RWPE2 (cell line): ENCODE data around the gene ST8SIA4.

Source experiments
- ATAC-seq: fragments of 200-7000 bp; cut with Tn5 transposase; 3 replicates; pipeline ENCODE4 v1.9.1; 2021; ENCODE audit warnings: low read depth
- DNase-seq: peaks from one replicate; pipeline ENCODE4 v3.0.0-alpha.2; 2020; ENCODE audit warnings: low spot score
- H3K27ac ChIP-seq: fragments of 450-650 bp; 2 replicates; pipeline ENCODE4 v1.5.1; 2017; ENCODE audit warnings: mild to moderate bottlenecking; ENCODE audit not compliant: poor library complexity, severe bottlenecking
- H3K27me3 ChIP-seq: fragments of 250-450 bp; sonication (Bioruptor Pico); 2 replicates; pipeline ENCODE4 v1.5.1; 2021; ENCODE audit warnings: mild to moderate bottlenecking, moderate library complexity; ENCODE audit not compliant: insufficient read depth, poor library complexity, severe bottlenecking
- H3K36me3 ChIP-seq: fragments of 250-450 bp; sonication (Bioruptor Pico); 2 replicates; pipeline ENCODE4 v1.5.1; 2020; ENCODE audit warnings: low read depth, mild to moderate bottlenecking, moderate library complexity
- H3K4me1 ChIP-seq: fragments of 250-450 bp; sonication (Bioruptor Pico); 2 replicates; pipeline ENCODE4 v1.5.1; 2021; ENCODE audit warnings: mild to moderate bottlenecking, moderate library complexity; ENCODE audit not compliant: insufficient read depth, poor library complexity, severe bottlenecking
- H3K4me3 ChIP-seq: fragments of 250-450 bp; sonication (Bioruptor Pico); 2 replicates; pipeline ENCODE4 v1.5.1; 2021; ENCODE audit warnings: mild to moderate bottlenecking, moderate library complexity; ENCODE audit not compliant: severe bottlenecking
- H3K9me3 ChIP-seq: fragments of 250-450 bp; sonication (Bioruptor Pico); 2 replicates; pipeline ENCODE4 v1.5.1; 2021; ENCODE audit warnings: mild to moderate bottlenecking, moderate library complexity; ENCODE audit not compliant: severe bottlenecking
- TF ChIP-seq, protein P1 (sequence below): fragments of 450-650 bp; IDR thresholded peaks from one replicate; pipeline ENCODE4 v1.5.1; 2017; ENCODE audit warnings: mild to moderate bottlenecking, moderate library complexity; ENCODE audit not compliant: poor library complexity, severe bottlenecking

Gene ST8SIA4

DNA sequence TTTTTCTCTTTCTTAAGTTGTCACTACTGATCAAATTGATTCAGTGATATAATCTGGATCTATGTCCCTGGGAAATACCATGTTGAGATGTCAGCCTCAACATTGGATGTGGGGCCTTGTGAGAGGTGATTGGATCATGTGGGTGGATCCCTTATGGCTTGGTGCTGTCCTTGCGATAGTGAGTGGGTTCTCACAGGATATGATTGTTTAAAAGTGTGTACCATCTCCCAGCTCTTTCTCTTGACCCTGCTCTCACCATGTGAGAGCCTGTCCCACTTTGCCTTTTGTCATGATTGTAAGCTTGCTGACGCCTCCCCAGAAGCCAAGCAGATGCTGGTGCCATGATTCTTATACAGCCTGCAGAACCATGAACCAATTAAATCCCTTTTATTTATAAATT is 68.6 kb downstream of the ST8SIA4 start:
- H3K4me3 ChIP-seq: no peak overlapping the region
- ATAC-seq (no peak), DNase-seq (no peak)
- H3K36me3 ChIP-seq: no peaks in the 10 kb centered on the region
- no peaks in the 10 kb centered on the region for H3K27me3 ChIP-seq
- no peaks in the 10 kb centered on the region for H3K4me1 ChIP-seq
- H3K9me3 ChIP-seq: no peaks in the 10 kb centered on the region
- TF ChIP-seq, protein P1, sequence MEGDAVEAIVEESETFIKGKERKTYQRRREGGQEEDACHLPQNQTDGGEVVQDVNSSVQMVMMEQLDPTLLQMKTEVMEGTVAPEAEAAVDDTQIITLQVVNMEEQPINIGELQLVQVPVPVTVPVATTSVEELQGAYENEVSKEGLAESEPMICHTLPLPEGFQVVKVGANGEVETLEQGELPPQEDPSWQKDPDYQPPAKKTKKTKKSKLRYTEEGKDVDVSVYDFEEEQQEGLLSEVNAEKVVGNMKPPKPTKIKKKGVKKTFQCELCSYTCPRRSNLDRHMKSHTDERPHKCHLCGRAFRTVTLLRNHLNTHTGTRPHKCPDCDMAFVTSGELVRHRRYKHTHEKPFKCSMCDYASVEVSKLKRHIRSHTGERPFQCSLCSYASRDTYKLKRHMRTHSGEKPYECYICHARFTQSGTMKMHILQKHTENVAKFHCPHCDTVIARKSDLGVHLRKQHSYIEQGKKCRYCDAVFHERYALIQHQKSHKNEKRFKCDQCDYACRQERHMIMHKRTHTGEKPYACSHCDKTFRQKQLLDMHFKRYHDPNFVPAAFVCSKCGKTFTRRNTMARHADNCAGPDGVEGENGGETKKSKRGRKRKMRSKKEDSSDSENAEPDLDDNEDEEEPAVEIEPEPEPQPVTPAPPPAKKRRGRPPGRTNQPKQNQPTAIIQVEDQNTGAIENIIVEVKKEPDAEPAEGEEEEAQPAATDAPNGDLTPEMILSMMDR: no peak
- no peak overlapping the region for H3K27ac ChIP-seq

DNA sequence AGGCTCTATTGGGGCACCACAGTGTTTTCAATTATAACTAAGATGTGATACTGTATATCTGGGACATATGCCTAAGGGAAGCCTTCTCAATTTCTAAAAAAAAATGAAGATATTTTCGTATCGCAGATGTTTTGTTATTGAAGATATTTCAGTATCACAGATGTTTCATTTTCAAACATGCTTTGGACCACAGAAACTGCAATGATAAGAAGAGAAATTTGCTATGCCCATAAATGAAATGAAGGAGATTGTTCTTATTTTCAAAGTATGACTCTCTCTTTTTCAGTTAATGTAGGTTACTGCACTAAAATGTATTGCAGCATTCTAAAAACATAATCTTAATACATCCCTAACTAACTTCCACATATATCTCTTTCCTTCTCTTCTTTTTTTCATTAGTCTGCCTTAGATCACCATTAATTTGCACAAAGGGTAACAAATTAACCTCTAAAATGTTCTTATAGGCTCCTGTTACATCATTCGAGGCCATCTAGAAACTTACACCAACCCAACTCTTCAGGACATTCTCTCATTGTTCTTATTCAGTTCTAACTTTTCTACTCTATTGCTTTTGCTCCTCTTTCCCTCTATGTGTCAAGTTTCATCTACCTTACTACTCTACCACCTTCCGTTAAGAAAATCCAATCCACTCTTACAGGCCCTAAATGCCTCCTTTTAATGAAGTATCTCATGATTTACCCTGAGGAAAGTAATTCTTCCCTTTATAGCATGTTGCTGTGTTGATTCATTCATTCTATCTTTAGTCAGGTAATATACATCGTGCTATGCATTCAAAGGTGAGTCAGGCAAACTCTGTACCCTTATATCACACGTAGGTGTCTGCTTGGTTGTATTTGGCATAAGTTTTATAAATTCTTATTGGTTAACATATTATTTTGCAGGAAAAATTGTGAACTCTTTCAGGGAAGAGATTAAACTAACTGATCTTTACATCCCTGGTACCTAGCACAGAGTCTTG is 70.5 kb downstream of the ST8SIA4 start:
- DNase-seq: no peak
- Histone ChIP-seq H3K27me3 (no peaks in the 10 kb centered on the region), H3K27ac (no peak overlapping the region), H3K9me3 (no peaks in the 10 kb centered on the region), H3K4me1 (peaks cover 6% of the 10 kb centered on the region), H3K36me3 (no peaks in the 10 kb centered on the region), H3K4me3 (no peak overlapping the region)
- peak; percentile 38; the same call in 1 of the 3 replicates for ATAC-seq
- TF ChIP-seq, protein P1: no peak

DNA sequence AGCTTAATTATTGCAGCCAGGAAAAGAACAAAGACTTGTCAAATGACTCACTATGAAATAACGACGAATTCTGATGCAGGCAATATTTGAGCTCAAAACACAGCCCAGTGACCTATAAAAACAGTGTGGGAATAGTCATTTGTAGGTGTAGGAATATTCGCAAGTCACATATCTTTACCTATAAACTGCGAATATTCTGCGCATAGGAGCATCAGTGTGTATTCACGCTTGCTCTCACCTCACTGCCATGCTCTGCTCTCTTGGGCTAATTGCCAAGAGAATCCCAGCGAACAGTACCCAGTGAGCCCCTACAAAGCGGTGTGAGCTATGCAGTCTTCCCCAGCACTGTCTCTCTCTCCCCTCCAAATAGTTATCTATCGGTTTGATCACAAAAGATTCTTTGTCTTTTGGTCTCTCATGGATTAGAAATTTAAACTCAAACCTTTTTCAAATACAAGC is 74.2 kb downstream of the ST8SIA4 start:
- Histone ChIP-seq H3K9me3 (no peaks in the 10 kb centered on the region), H3K4me3 (no peak overlapping the region), H3K27ac (no peak overlapping the region), H3K27me3 (no peaks in the 10 kb centered on the region), H3K36me3 (no peaks in the 10 kb centered on the region), H3K4me1 (peaks cover 14% of the 10 kb centered on the region)
- TF ChIP-seq, protein P1: no peak
- DNase-seq: no peak
- ATAC-seq: no peak

DNA sequence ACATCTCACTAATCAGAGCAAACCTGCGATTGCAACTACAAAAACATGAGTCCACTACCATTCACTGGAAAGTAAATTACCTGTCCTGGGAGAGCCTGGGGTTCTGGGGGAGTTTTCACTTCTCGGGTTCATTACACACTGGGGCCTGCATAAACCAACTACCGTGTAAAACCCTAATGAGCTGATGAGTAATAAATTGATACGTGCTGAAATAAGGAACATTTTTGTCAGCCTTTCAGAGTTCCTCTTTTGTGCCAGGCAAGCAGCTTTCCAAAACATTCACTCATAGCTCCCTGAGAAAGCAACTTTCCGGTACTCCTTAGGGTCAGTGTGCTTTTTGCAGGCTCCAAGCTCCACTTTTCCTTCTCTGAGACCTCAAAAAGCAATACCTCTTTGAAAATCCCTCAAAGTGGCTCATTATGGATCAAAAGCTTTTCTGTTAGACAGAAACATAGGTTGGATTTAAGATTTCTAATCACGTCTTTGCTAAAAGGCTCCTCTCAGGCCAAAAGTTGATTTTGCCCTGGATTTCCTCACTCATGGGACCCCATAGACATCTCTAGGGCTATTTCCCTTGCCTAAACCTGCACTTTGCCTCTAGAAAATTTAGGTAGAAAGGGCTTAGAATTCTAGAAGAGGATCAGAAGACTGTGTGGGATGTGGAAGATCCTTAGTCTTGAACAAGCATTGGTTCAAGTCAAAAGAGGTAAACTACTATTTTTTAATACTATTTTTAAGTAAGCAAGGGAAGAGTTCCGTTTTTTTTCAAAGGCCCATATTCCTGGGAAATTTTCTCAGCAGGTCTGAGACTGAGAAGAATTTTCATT is 74.8 kb downstream of the ST8SIA4 start:
- peaks cover 14% of the 10 kb centered on the region for H3K4me1 ChIP-seq
- no peak; the same call in 2 of the 3 replicates for ATAC-seq

More for the DNA sequence above, 74.8 kb downstream of the ST8SIA4 start:
- no peak for DNase-seq
- H3K4me3 ChIP-seq: no peak overlapping the region
- H3K36me3 ChIP-seq: no peaks in the 10 kb centered on the region
- no peaks in the 10 kb centered on the region for H3K9me3 ChIP-seq
- H3K27ac ChIP-seq: peak overlapping the region; percentile 62
- H3K27me3 ChIP-seq: no peaks in the 10 kb centered on the region
- TF ChIP-seq, protein P1: no peak
